ENCODE measurements around the gene ATP5MK. TPM values are rescaled to one million over a fixed set of nuclear protein-coding genes. Genes with fewer than 3 reads are reported as not detected.

The ATP5MK gene
- polyA plus RNA-seq, 1 of the 3 experiments (the other 2 are of a cell fraction): 408 TPM

- Histone ChIP-seq H3K27ac (ENCODE audit: low read depth in 2 of 2, low read length in 1 of 2) (no peak overlapping the region), H3K4me1 (ENCODE audit: control insufficient read depth in 1 of 2, insufficient read depth in 2 of 2, low read depth in 1 of 2, low read length in 1 of 2) (peaks cover 0 to 2% of the 10 kb centered on the region in 2 experiments; a peak in 1 of 4 replicates), H3K36me3 (replicated peaks in 1 of 2; ENCODE audit: control insufficient read depth in 1 of 2, insufficient read depth in 2 of 2, low read length in 1 of 2) (peaks cover 6 to 28% of the 10 kb centered on the region in 2 experiments), H3K9ac (no peak overlapping the region), H3K4me3 (ENCODE audit: low read depth in 2 of 2, low read length in 1 of 2) (no peak overlapping the region), H3K4me2 (no peak overlapping the region), H3K9me2 (no peaks in the 10 kb centered on the region), H3K79me2 (ENCODE audit: insufficient read depth) (peaks cover 31% of the 10 kb centered on the region), H3K9me3 (no peaks in the 10 kb centered on the region), H3K27me3 (ENCODE audit: insufficient read depth) (no peaks in the 10 kb centered on the region), H4K20me1 (ENCODE audit: insufficient read depth) (no peaks in the 10 kb centered on the region), H3F3A (replicated peaks; ENCODE audit: insufficient read depth) (peaks cover 4% of the 10 kb centered on the region), H2AFZ (ENCODE audit: low read depth) (no peak overlapping the region)
- CTCF ChIA-PET: interaction anchor here (1.6 kb wide), 1 partner anchor 43 kb away, joined by 6 read pairs; no protein-coding TSS in a partner anchor
- no peak for TF ChIP-seq FOXM1 (IDR thresholded peaks at IDR 0.05; ENCODE audit: low read depth)
- no peak for TF ChIP-seq FOSL2 (IDR thresholded peaks at IDR 0.05; ENCODE audit: borderline replicate concordance, low read depth)
- TF ChIP-seq TAF1 (IDR thresholded peaks at IDR 0.05; ENCODE audit: borderline replicate concordance, low read depth, low read length): no peak
- TF ChIP-seq, protein P1, sequence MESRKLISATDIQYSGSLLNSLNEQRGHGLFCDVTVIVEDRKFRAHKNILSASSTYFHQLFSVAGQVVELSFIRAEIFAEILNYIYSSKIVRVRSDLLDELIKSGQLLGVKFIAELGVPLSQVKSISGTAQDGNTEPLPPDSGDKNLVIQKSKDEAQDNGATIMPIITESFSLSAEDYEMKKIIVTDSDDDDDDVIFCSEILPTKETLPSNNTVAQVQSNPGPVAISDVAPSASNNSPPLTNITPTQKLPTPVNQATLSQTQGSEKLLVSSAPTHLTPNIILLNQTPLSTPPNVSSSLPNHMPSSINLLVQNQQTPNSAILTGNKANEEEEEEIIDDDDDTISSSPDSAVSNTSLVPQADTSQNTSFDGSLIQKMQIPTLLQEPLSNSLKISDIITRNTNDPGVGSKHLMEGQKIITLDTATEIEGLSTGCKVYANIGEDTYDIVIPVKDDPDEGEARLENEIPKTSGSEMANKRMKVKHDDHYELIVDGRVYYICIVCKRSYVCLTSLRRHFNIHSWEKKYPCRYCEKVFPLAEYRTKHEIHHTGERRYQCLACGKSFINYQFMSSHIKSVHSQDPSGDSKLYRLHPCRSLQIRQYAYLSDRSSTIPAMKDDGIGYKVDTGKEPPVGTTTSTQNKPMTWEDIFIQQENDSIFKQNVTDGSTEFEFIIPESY (IDR thresholded peaks at IDR 0.05; ENCODE audit: borderline replicate concordance, low read depth): no peak
- TF ChIP-seq IRF3 (IDR thresholded peaks at IDR 0.05; ENCODE audit: low read depth, low read length): no peak
- TF ChIP-seq ELF1 (IDR thresholded peaks at IDR 0.05): no peak
- DNase-seq: no peak
- WGBS (ENCODE audit: low lambda C conversion rate): 100% methylated on average over 5 of the region's 5 CpGs
- POLR2A ChIA-PET: no interaction called here
Observed at GRCh38 chr10:103374263-103374662, 22.0 kb downstream of the ATP5MK start.

DNA sequence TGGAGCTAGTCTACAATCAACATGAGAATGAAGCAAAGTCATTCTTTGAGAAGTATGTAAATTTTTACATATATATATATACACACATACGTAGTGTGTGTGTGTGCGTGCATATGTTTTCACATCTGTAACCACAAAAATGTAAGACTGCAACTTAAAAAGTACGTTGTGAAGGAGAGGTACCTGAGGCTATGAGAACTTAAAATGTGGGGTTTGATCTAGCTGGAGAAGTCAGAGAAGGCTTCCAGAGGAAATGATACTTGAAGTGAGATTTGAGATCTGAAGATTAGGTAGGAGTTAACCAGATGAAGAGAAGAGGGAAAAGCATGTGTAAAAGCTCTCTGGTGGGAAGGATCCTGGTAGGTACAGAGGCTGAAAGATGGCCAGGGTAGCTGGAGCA, 22.7 kb downstream of the ATP5MK start:
- H3K4me2 ChIP-seq: no peak overlapping the region
- no peaks in the 10 kb centered on the region for H4K20me1 ChIP-seq (ENCODE audit: insufficient read depth)
- no peak overlapping the region for H3K27ac ChIP-seq (ENCODE audit: low read depth in 2 of 2, low read length in 1 of 2)
- no peak overlapping the region for H3K9ac ChIP-seq
- ChIA-PET POLR2A (no interaction called here), CTCF (interaction anchor here (1.6 kb wide), 1 partner anchor 43 kb away, joined by 6 read pairs; no protein-coding TSS in a partner anchor)
- H3K79me2 ChIP-seq (ENCODE audit: insufficient read depth): peaks cover 37% of the 10 kb centered on the region
- H3K9me2 ChIP-seq: no peaks in the 10 kb centered on the region
- peaks cover 0 to 3% of the 10 kb centered on the region in 2 experiments; a peak in 1 of 4 replicates for H3K4me1 ChIP-seq (ENCODE audit: control insufficient read depth in 1 of 2, insufficient read depth in 2 of 2, low read depth in 1 of 2, low read length in 1 of 2)
- H3K4me3 ChIP-seq (ENCODE audit: low read depth in 2 of 2, low read length in 1 of 2): no peak overlapping the region
- WGBS (ENCODE audit: low lambda C conversion rate): 93% methylated on average over 3 of the region's 3 CpGs
- H3K27me3 ChIP-seq (ENCODE audit: insufficient read depth): no peaks in the 10 kb centered on the region
- H3F3A ChIP-seq (replicated peaks; ENCODE audit: insufficient read depth): peaks cover 10% of the 10 kb centered on the region
- no peak for DNase-seq
- no peak overlapping the region for H2AFZ ChIP-seq (ENCODE audit: low read depth)
- no peaks in the 10 kb centered on the region for H3K9me3 ChIP-seq
- H3K36me3 ChIP-seq (replicated peaks in 1 of 2; ENCODE audit: control insufficient read depth in 1 of 2, insufficient read depth in 2 of 2, low read length in 1 of 2): peaks cover 6 to 28% of the 10 kb centered on the region in 2 experiments
- TF ChIP-seq, protein P2, sequence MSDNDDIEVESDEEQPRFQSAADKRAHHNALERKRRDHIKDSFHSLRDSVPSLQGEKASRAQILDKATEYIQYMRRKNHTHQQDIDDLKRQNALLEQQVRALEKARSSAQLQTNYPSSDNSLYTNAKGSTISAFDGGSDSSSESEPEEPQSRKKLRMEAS (IDR thresholded peaks at IDR 0.05; ENCODE audit: low read depth): no peak
- TF ChIP-seq JUND (IDR thresholded peaks at IDR 0.05) (no peak), FOSL2 (IDR thresholded peaks at IDR 0.05; ENCODE audit: borderline replicate concordance, low read depth) (no peak), REST (IDR thresholded peaks at IDR 0.05; ENCODE audit: low read depth, low read length) (no peak), FOXJ3 (CRISPR knock-in tag; IDR thresholded peaks at IDR 0.05) (no peak), USF1 (IDR thresholded peaks at IDR 0.05; ENCODE audit: borderline replicate concordance, low read depth) (no peak), NFIC (IDR thresholded peaks at IDR 0.05; ENCODE audit: borderline replicate concordance) (no peak), ELF1 (IDR thresholded peaks at IDR 0.05) (no peak), CHD2 (IDR thresholded peaks at IDR 0.05; ENCODE audit: low read length, partially characterized antibody) (no peak), TEAD4 (IDR thresholded peaks at IDR 0.05; ENCODE audit: borderline replicate concordance, insufficient read depth) (no peak)
- TF ChIP-seq, protein P3, sequence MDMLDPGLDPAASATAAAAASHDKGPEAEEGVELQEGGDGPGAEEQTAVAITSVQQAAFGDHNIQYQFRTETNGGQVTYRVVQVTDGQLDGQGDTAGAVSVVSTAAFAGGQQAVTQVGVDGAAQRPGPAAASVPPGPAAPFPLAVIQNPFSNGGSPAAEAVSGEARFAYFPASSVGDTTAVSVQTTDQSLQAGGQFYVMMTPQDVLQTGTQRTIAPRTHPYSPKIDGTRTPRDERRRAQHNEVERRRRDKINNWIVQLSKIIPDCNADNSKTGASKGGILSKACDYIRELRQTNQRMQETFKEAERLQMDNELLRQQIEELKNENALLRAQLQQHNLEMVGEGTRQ (IDR thresholded peaks at IDR 0.05; ENCODE audit: borderline replicate concordance, low read depth, low read length): no peak
- TF ChIP-seq, protein P1 (IDR thresholded peaks at IDR 0.05; ENCODE audit: borderline replicate concordance, low read depth): no peak
